GM19035 (cell line): ENCODE results near the gene SH3BP2.
"Not testable (repeated sequence)": the region's sequence is repeated elsewhere in the genome, so short reads cannot be mapped to it uniquely, and the experiment has no call there.

ENCODE experiments used
- ATAC-seq: cut with Tn5 transposase; IDR thresholded peaks from one replicate; pipeline ENCODE4 v1.9.1; 2021; ENCODE audit not compliant: unreplicated experiment

Gene SH3BP2

GRCh38 chr4:2762486-2763370, 30.2 kb upstream of the SH3BP2 start:
- not testable (repeated sequence) for ATAC-seq

DNA sequence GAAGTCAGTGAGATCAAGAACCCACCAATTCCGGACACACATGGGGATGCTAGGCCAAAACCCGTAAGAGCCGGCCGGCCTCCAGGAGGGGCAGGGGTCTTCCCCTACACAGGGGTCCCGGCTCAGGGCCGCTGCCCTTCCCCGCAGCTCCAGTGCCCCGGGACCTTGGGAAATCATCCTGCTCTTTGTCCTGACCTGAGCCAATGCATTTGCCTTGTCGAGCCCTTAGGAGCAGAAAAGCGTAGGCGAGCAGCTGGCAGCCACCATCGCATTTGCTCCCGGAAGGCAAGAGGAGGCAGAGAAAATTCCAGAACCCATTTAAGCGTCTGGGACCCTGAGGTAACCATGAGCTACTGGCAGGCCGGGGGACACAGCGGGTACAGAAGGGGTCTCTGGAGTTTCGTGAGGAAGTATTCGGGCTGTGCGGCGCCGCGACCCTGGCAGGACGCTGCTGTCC, 29.3 kb upstream of the SH3BP2 start:
- peak; percentile 17 for ATAC-seq

DNA sequence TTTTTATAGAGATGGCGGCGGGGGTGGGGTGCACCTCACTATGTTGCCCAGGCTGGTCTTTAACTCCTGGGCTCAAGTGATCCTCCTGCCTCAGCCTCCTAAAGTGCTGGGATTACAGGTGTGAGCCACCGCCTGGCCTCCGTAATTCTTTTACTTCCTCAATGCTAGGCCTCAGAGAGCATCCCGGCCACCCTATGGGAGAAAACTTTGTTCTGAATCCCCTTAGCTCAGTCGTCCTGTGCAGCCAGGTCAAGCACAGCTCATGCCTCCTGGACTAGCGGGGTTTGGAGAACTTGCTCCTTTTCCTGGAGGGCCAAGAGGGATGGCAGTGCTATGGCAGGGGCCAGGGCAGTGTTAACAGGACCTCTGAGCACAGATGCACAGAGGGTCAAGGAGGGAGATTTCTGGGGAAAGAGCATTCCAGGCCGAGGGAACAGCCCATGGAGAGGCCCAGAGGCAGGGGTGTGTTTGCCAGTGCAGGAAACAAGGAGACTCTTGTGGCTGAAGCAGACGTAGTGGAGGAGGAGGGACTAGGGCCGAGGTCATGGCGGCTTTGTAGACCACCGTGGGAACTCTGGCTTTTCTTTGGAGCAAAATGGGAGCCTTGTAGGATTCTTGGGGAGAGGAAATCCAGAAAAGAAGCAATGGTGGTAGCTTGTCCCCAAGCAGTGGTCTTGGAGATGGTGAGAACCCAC, 26.9 kb upstream of the SH3BP2 start:
- no peak for ATAC-seq

DNA sequence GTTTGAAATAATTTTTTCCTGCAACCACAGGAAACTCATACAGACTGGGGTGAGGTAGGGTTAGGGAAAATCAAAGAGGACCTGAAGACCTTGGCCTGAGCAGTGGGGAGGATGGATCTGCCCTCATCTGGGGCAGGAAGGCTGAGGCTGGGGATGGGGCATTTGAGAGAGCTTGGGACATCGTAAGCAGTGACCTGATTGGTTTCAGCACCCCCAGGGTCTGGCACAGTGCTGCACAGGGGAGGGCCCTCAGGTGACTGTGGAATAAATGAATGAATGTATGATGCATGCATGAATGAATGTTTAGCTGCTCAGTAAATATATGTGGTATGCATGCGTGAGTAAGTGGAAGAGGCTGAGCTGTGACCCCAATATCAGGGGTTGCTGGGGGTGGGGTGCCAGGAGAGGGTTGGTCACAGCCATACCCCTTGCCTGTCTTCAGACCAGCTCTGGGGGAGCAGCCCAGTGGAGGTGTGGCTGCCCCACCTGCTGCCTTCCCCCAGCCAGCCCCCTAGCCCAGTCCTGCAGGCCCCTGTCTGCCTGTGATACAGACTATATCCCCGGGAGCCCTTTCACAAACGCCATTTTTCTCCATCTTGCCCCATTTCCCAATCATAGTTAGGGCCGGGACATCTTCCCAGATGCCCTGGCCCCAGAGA, 25.7 kb upstream of the SH3BP2 start:
- ATAC-seq: no peak

- no peak for ATAC-seq
These were observed 25.2 kb upstream of the SH3BP2 start for GRCh38 chr4:2767705-2768074.

DNA sequence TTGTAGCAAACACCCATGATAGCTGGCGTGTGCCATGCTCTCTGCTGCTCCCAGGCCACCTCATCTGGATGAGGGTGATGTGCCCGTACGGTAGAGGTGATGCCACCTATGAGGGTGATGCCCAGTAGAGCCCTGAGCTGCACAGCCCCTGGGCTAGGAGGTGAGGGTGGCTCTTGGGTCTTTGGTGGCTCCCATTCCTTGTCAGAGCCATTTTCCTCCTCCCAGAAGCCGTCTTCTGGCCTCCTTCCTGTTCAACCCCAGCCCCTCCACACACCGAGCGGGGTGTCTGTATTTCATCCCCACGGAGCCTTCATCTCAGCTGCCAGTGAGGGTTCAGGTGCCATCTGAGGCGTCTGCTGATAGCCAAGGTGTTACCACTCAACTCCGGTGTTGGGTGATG, 24.8 kb upstream of the SH3BP2 start:
- ATAC-seq: no peak

GRCh38 chr4:2768921-2769336, 24.0 kb upstream of the SH3BP2 start:
- ATAC-seq: no peak

DNA sequence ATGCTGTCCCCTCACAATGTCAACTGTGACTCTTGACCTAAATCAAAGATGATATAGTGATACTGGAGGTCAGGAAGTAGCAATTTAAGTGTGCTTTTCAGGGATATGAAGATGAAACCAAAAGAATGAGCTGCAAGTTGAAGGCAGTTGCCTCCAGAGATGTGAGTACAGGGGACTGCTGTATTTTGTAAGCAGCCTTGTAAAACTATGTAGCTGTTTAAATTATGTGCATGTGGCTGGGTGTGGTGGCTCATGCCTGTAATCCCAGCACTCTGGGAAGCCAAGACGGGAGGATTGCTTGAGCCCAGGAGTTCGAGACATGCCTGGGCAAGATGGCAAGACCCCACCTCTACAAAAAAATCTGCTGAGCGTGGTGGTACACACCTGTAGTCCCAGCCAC, 21.6 kb upstream of the SH3BP2 start:
- ATAC-seq: no peak

- not testable (repeated sequence) for ATAC-seq
These were observed 12.2 kb upstream of the SH3BP2 start for GRCh38 chr4:2780643-2781042.

GRCh38 chr4:2781911-2782310, 11.0 kb upstream of the SH3BP2 start:
- ATAC-seq: no peak

GRCh38 chr4:2783790-2784189, 9.1 kb upstream of the SH3BP2 start:
- no peak for ATAC-seq

DNA sequence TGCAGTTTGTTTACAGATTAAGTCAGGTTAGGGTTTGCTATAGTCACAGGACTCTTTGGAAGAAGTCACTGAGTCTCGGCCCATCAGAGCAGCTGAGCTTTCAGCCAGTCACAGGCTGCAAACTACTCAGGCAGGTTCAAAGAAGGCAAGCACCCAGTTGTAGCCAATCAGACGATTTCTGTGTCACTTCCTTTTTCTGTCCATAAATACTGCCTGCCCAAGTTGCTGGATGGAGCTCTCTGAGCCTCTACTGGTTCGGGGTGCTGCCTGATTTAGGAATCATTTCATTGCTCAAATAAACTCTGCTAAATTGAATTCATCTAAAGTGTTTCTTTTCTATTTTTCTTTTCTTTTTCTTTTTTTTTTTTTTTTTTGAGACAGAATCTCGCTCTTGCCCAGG, 7.3 kb upstream of the SH3BP2 start:
- no peak for ATAC-seq

DNA sequence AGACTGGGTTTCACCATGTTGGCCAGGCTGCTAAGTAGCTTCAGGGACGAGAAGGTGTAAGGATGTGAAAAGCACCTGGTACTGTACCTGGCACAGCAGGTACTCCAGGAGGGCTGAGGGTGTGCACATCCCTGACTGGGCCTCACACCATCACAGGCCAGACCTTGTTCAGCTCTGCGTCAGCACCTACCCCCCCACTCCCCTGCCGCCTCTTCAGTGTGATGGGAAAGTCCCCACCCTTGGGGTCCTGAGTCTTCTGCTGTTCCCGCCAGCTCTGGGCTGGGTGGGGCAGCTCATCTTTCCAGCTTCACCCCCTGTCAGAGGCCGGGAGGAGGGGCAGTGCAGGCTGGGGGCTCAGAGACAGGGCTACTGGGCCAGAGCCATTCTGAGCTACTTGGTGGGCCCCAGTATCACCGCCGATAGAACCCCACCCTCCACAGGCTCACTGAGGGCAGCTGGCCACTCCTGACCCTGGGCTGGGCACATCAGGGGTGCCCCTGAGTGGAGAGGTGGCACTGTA, 6.7 kb upstream of the SH3BP2 start:
- ATAC-seq: no peak

GRCh38 chr4:2786794-2787229, 6.1 kb upstream of the SH3BP2 start:
- no peak for ATAC-seq

DNA sequence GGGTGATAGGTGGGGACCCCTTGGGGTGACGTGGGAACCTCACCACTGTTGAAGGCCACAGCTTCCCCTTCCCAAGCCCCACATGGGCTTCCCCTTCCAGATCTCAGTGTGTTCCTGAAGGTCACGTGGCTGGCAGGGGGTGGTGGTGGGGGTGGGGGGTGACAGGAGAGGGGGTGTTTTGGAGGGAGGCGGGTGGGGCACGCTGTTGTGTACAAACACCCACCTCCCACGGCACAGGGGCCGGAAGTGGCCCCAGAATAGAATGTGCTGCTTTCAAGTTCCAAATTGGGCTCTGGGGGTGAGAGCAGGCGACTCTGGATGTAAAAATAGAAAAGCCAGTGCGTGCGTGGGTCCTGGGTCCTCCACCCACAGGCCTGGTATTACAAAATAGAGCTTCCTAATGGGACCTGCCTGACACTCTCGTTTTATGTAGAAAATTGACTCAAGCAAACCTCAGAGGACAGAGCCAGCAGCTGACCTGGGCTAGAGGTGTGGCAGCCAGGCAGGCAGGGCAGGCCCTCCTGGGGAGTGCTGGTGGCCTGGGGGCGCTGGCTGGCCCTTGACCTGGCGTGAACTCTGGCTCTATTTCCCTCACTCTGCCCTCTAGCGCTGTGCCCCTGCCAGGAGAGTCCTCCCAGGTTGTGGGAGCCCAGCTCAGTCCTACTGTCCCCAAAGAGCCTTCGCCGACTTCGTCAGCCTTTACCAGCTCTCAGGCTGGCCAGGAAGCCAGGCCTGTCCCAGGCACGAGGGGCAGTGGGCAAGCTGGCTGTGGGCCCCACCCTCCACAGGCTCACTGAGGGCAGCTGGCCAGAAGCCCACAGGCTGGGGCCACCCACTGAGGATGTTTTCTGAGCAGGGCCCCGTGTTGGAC, 5.4 kb upstream of the SH3BP2 start:
- ATAC-seq: peak; percentile 66

DNA sequence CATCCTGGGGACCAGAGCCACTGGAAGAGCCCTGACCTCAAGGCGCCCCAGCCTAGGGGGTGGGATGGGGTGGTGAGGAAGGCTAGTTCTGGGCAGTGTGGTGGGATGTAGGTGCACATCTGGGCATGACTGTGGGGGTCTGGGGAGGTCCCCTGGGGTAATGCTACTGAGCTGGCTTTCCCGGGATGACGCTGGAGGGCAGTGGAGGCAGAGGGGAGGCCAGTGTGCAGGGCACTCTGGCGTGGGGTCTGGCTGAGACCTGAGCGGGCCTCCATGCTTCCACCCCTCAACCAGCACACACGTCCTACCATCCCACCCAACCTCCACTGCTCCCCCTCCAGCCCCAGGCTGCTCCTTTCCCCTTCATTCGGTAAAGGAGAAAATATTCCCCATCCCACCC, 4.8 kb upstream of the SH3BP2 start:
- ATAC-seq: no peak

DNA sequence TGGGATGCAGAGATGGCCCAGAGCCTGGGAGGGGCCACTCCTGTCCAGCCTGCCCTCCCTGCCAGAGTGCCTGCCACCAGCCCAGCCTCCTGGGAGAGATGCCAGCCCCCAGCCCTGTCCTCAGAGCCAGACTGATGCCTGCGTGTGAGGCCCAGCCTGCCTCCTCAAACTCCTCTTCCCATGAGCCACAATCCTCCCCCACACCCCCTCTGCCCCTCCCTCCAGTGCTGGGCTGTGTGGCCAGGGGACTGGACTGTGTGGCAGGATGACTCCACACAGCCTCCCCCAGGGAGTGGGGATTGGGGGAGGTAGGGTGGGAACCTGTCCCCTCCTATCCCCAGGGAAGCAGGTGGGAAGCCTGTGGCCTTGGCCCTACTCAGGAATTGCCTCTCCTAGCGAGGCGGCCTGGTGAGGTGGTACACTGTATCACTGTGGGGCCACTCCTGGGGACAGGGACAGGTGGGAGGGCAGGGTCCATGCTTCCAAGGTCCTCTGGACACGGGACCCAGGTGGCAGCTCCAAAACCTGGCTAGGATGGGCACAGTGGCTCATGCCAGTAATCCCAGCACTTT, 4.3 kb upstream of the SH3BP2 start:
- no peak for ATAC-seq

GRCh38 chr4:2789351-2789750, 3.5 kb upstream of the SH3BP2 start:
- no peak for ATAC-seq

- ATAC-seq: no peak
These were observed 2.9 kb upstream of the SH3BP2 start for GRCh38 chr4:2789793-2790582.
